WTC11 (cell line): ENCODE measurements around the gene P2RY11. TPM values are rescaled to one million over a fixed set of nuclear protein-coding genes. Genes with fewer than 3 reads are reported as not detected.

ENCODE experiments used
- ATAC-seq: fragments of 200-7000 bp; cut with Tn5 transposase; 2 replicates; pipeline ENCODE4 v1.10.0; 2021; ENCODE audit warnings: mild to moderate bottlenecking, moderate library complexity
- Bru-seq: library from RNA; stranded (reverse); fragments of 400-500 nt; gene quantifications from one replicate; lab custom pipeline; 2021; lab: Mats Ljungman, UMichigan
- CTCF ChIA-PET: fragments of 300-600 bp; sonication (Branson Sonifier 250); formaldehyde crosslinking; loops from one replicate; lab custom pipeline; 2021; ENCODE audit warnings: antibody characterized with exemption; lab: Charles Lee
- POLR2A ChIA-PET: fragments of 350-600 bp; sonication (Branson Sonifier 250); formaldehyde crosslinking; loops from one replicate; lab custom pipeline; 2021; ENCODE audit warnings: antibody characterized with exemption; lab: Charles Lee
- DNase-seq: peaks from one replicate; pipeline ENCODE4 v3.0.0; 2021; ENCODE audit warnings: low spot score
- H3K27ac Mint-ChIP-seq: 2 replicates; pipeline ENCODE4 v1.8.0; 2021; ENCODE audit warnings: mixed read lengths
- H3K27me3 Mint-ChIP-seq: 2 replicates; pipeline ENCODE4 v1.8.0; 2021; ENCODE audit warnings: low read depth, mild to moderate bottlenecking, moderate library complexity, mixed read lengths
- H3K36me3 Mint-ChIP-seq: 2 replicates; pipeline ENCODE4 v1.8.0; 2021; ENCODE audit warnings: mixed read lengths
- H3K4me1 Mint-ChIP-seq: 2 replicates; pipeline ENCODE4 v1.8.0; 2022; ENCODE audit warnings: mixed read lengths
- H3K4me3 Mint-ChIP-seq: 2 replicates; pipeline ENCODE4 v1.8.0; 2021; ENCODE audit warnings: mild to moderate bottlenecking, moderate library complexity, mixed read lengths
- H3K9me3 Mint-ChIP-seq: 2 replicates; pipeline ENCODE4 v1.8.0; 2021; ENCODE audit warnings: mixed read lengths
- AFF4 ChIP-seq: sonication (generic); formaldehyde crosslinking; IDR thresholded peaks from 2 replicates; pipeline ENCODE4 v1.8.1; 2023; ENCODE audit warnings: mild to moderate bottlenecking, missing genetic modification reagents, borderline replicate concordance
- ATF2 ChIP-seq: sonication (generic); formaldehyde crosslinking; IDR thresholded peaks from 2 replicates; pipeline ENCODE4 v1.8.1; 2022; ENCODE audit warnings: low read depth, missing genetic modification reagents, borderline replicate concordance
- CREM ChIP-seq: sonication (generic); formaldehyde crosslinking; IDR thresholded peaks from 2 replicates; pipeline ENCODE4 v1.8.1; 2022; ENCODE audit warnings: mild to moderate bottlenecking, missing genetic modification reagents, moderate library complexity
- ELF4 ChIP-seq: sonication (generic); formaldehyde crosslinking; IDR thresholded peaks from 2 replicates; pipeline ENCODE4 v1.8.1; 2022; ENCODE audit warnings: low read depth, mild to moderate bottlenecking, moderate library complexity, missing genetic modification reagents
- FOXP1 ChIP-seq: sonication (generic); formaldehyde crosslinking; IDR thresholded peaks from 2 replicates; pipeline ENCODE4 v1.8.0; 2022; ENCODE audit warnings: missing genetic modification reagents, mild to moderate bottlenecking, moderate library complexity, borderline replicate concordance
- GRHL2 ChIP-seq: fragments of 250-450 bp; sonication (Bioruptor Pico); IDR thresholded peaks from 2 replicates; pipeline ENCODE4 v1.8.0; 2022; ENCODE audit warnings: mild to moderate bottlenecking, moderate library complexity; ENCODE audit not compliant: insufficient replicate concordance, severe bottlenecking
- HMGXB4 ChIP-seq: sonication (generic); formaldehyde crosslinking; IDR thresholded peaks from 2 replicates; pipeline ENCODE4 v1.8.1; 2023; ENCODE audit warnings: mild to moderate bottlenecking, moderate library complexity, missing genetic modification reagents
- JAZF1 ChIP-seq: fragments of 250-450 bp; sonication (Bioruptor Pico); IDR thresholded peaks from 2 replicates; pipeline ENCODE4 v1.9.0; 2021; ENCODE audit warnings: moderate library complexity, mild to moderate bottlenecking, inconsistent platforms
- MXD4 ChIP-seq: fragments of 250-450 bp; sonication (Bioruptor Pico); IDR thresholded peaks from 2 replicates; pipeline ENCODE4 v1.8.0; 2021; ENCODE audit warnings: mild to moderate bottlenecking, moderate library complexity, borderline replicate concordance
- MYBL2 ChIP-seq: sonication (generic); formaldehyde crosslinking; IDR thresholded peaks from 2 replicates; pipeline ENCODE4 v1.8.1; 2023; ENCODE audit warnings: mild to moderate bottlenecking, moderate library complexity, missing genetic modification reagents
- OVOL2 ChIP-seq: fragments of 250-450 bp; sonication (Bioruptor Pico); IDR thresholded peaks from 2 replicates; pipeline ENCODE4 v1.9.0; 2021; ENCODE audit warnings: mild to moderate bottlenecking, borderline replicate concordance
- SMAD3 ChIP-seq: sonication (generic); formaldehyde crosslinking; IDR thresholded peaks from 2 replicates; pipeline ENCODE4 v1.8.0; 2022; ENCODE audit warnings: missing genetic modification reagents, mild to moderate bottlenecking, borderline replicate concordance
- SOX15 ChIP-seq: fragments of 250-450 bp; sonication (Bioruptor Pico); IDR thresholded peaks from 2 replicates; pipeline ENCODE4 v1.9.0; 2021; ENCODE audit warnings: mild to moderate bottlenecking
- SP1 ChIP-seq: sonication (generic); formaldehyde crosslinking; conservative IDR thresholded peaks from 2 replicates; pipeline ENCODE4 v1.8.1; 2022; ENCODE audit warnings: missing genetic modification reagents
- TP53 ChIP-seq: sonication (generic); formaldehyde crosslinking; IDR thresholded peaks from 2 replicates; pipeline ENCODE4 v1.8.1; 2023; ENCODE audit warnings: mild to moderate bottlenecking, missing genetic modification reagents
- ZNF263 ChIP-seq: sonication (generic); formaldehyde crosslinking; IDR thresholded peaks from 2 replicates; pipeline ENCODE4 v1.8.1; 2022; ENCODE audit warnings: low read depth, mild to moderate bottlenecking, moderate library complexity, missing genetic modification reagents
- ZNF671 ChIP-seq: fragments of 250-450 bp; sonication (Bioruptor Pico); IDR thresholded peaks from 2 replicates; pipeline ENCODE4 v1.8.0; 2021; ENCODE audit warnings: mild to moderate bottlenecking
- long read RNA-seq, 3 experiments: library from RNA in 1 of 3; library from capped mRNA in 1 of 3; library from polyadenylated mRNA in 1 of 3; unstranded in 2 of 3; stranded (forward) in 1 of 3; transcript quantifications; one replicate each; pipeline ENCODE4 v2.0.0, GENCODE V29; 2021
- total RNA-seq: library from RNA; stranded (reverse); gene quantifications from 3 replicates; pipeline ENCODE4 v1.2.3, GENCODE V29; 2021
- TF ChIP-seq, protein P1 (sequence below): fragments of 250-450 bp; sonication (Bioruptor Pico); conservative IDR thresholded peaks from 2 replicates; pipeline ENCODE4 v1.9.0; 2021; ENCODE audit warnings: mild to moderate bottlenecking
- TF ChIP-seq, protein P2 (sequence below): sonication (generic); formaldehyde crosslinking; IDR thresholded peaks from 2 replicates; pipeline ENCODE4 v1.8.0; 2022; ENCODE audit warnings: mild to moderate bottlenecking, missing genetic modification reagents

P2RY11 gene, protein sequence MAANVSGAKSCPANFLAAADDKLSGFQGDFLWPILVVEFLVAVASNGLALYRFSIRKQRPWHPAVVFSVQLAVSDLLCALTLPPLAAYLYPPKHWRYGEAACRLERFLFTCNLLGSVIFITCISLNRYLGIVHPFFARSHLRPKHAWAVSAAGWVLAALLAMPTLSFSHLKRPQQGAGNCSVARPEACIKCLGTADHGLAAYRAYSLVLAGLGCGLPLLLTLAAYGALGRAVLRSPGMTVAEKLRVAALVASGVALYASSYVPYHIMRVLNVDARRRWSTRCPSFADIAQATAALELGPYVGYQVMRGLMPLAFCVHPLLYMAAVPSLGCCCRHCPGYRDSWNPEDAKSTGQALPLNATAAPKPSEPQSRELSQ
- total RNA-seq (21.0 to 21.5 TPM (median 21.2 TPM) in 3 replicates), Bru-seq, nascent RNA (percentile 63 among the genes with signal in this experiment)
- long read RNA-seq, experiment 1, partial matches to known transcripts, result 0 of 23 reads
- long read RNA-seq, experiment 1, other reads (novel, unspliced or antisense), result 23 of 23 reads
- long read RNA-seq, experiment 2, partial matches to known transcripts, result 0 of 13 reads
- long read RNA-seq, experiment 2, other reads (novel, unspliced or antisense), result 13 of 13 reads
- long read RNA-seq, experiment 3, result 0 reads

DNA sequence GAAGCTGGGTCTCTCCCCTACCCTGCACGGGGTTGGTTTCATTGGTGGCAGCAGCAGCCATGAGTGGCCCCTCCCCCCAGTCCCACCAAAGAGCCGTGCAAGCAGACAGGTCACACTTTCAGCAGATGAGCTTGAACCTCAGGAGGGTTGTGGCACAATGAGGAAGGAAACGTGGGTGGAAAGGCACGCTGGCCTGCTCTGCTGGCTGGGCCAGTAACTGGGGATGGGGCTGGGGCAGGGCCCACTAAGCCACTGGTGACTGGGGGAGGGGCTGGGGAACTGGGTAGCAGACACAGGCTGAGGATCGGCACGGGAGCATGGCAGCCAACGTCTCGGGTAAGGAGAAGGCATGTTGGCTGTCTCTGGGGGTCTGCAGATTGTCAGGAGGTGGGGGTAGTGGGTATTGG lies at the start of gene P2RY11:
TSS of gene P2RY11 (plus strand) at position 289 of the 407 bp plus-strand sequence. CDS start at position 318, 29 bp downstream.
- H3K4me3 Mint-ChIP-seq, result no peak within 1 kb of the TSS
- no peaks in the 10 kb centered on the region for H3K9me3 Mint-ChIP-seq
- TF ChIP-seq MXD4 (no peak), SOX15 (CRISPR knock-in tag) (no peak), OVOL2 (CRISPR knock-in tag) (no peak), TP53 (CRISPR knock-in tag) (no peak), GRHL2 (CRISPR knock-in tag) (no peak), ZNF671 (CRISPR knock-in tag) (no peak), HMGXB4 (CRISPR knock-in tag) (no peak), ATF2 (CRISPR knock-in tag) (no peak), ZNF263 (CRISPR knock-in tag) (no peak), MYBL2 (CRISPR knock-in tag) (no peak)
- TF ChIP-seq, protein P1, sequence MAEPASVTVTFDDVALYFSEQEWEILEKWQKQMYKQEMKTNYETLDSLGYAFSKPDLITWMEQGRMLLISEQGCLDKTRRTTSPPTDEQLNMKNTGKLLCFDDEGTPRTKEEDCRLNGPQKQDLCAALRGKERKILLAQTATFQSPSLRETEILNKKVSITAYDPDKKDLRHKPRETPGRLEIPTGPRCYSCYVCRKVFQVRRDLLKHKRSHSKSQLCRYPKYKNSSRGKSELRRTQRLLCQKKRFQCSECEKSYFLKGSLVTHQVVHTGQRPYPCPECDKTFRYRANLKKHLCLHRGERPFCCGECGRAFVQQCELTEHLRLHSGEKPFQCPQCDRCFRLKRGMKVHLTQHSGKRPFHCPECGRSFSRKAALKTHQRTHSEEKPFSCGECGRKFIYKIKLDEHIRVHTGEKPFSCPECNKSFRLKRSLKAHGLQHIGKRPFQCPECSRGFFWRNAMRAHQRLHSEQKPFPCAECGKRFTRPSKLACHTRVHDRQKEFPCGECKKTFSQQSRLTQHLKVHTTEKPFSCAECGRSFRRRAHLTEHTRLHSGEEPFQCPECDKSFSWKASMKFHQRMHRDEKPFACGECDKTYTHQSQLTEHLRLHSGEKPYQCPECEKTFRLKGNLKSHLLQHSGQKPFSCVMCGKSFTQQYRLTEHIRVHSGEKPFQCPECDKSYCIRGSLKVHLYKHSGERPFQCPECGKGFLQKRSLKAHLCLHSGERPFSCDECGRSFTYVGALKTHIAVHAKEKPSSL (CRISPR knock-in tag), result no peak
- ChIA-PET CTCF (interaction anchor here (0.6 to 2.1 kb wide), 3 partner anchors 9 to 59 kb away, joined by 3 to 7 read pairs (median 4); partner anchors contain the start of gene ANGPTL6), POLR2A (interaction anchor here (0.6 kb wide), 1 partner anchor 111 kb away, joined by 4 read pairs; no protein-coding TSS in a partner anchor)
- H3K36me3 Mint-ChIP-seq, result peaks cover 43% of the 10 kb centered on the region
- ATAC-seq (no peak), DNase-seq (no peak)
- H3K27me3 Mint-ChIP-seq, result no peaks in the 10 kb centered on the region
- peak within 1 kb of the TSS; percentile 72 for H3K27ac Mint-ChIP-seq
- H3K4me1 Mint-ChIP-seq, result peaks cover 17% of the 10 kb centered on the region

GRCh38 chr19:10061717-10062310 lies 49.7 kb upstream of the P2RY11 start:
- ChIA-PET POLR2A (no interaction called here), CTCF (interaction anchor here (0.7 to 0.9 kb wide), 2 partner anchors 149 to 803 kb away, joined by 3 read pairs; no protein-coding TSS in a partner anchor)
- TF ChIP-seq ELF4 (CRISPR knock-in tag) (no peak), HMGXB4 (CRISPR knock-in tag) (no peak), SP1 (CRISPR knock-in tag) (no peak), CREM (no peak), MYBL2 (CRISPR knock-in tag) (no peak), SMAD3 (CRISPR knock-in tag) (no peak), GRHL2 (CRISPR knock-in tag) (no peak), JAZF1 (no peak), FOXP1 (CRISPR knock-in tag) (peak; percentile 80), AFF4 (CRISPR knock-in tag) (no peak)
- TF ChIP-seq, protein P2, sequence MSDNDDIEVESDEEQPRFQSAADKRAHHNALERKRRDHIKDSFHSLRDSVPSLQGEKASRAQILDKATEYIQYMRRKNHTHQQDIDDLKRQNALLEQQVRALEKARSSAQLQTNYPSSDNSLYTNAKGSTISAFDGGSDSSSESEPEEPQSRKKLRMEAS (CRISPR knock-in tag), result no peak

More at GRCh38 chr19:10061717-10062310, 49.7 kb upstream of the P2RY11 start:
- Mint-ChIP-seq H3K27me3 (peaks cover 15% of the 10 kb centered on the region; the same call in 1 of the 2 replicates), H3K27ac (no peak overlapping the region), H3K4me3 (no peak overlapping the region), H3K36me3 (no peaks in the 10 kb centered on the region), H3K4me1 (no peaks in the 10 kb centered on the region), H3K9me3 (peaks cover 8% of the 10 kb centered on the region)
- ATAC-seq, result peak; percentile 50
- DNase-seq, result peak; percentile 52
